Measurements from ENCODE around the gene TOMM40L. TPM values are rescaled to one million over a fixed set of nuclear protein-coding genes. Genes with fewer than 3 reads are reported as not detected.

Gene TOMM40L
- total and polyA plus RNA-seq, 2 donors (not counting 1 experiment from before 2014, with no cell fraction given) = 11.1 to 11.7 TPM

GRCh38 chr1:161233102-161233501 lies 7.2 kb downstream of the TOMM40L start:
- no peak overlapping the region for H3K9ac ChIP-seq (ENCODE audit: insufficient read depth, low read length)
- H3K4me1 ChIP-seq (ENCODE audit: control insufficient read depth, extremely low read depth, insufficient read depth, low read length) = no peaks in the 10 kb centered on the region
- H3K4me3 ChIP-seq (replicated peaks in 1 of 4; ENCODE audit: control extremely low read depth in 1 of 4, insufficient read depth in 1 of 4, low read depth in 3 of 4, low read length in 4 of 4) = no peak overlapping the region
- no peaks in the 10 kb centered on the region for H3K79me2 ChIP-seq (ENCODE audit: control insufficient read depth, insufficient read depth, low read length)
- no peak overlapping the region for H3K4me2 ChIP-seq (ENCODE audit: extremely low read depth, insufficient read depth, low read length)
- peaks cover 8% of the 10 kb centered on the region for H3K36me3 ChIP-seq (ENCODE audit: control insufficient read depth, insufficient read depth, low read length)
- H3K27ac ChIP-seq (ENCODE audit: insufficient read depth, low read length) = no peak overlapping the region
- no peak for DNase-seq (ENCODE audit: low read depth in 2 of 2)
- no peaks in the 10 kb centered on the region for H3K27me3 ChIP-seq (ENCODE audit: control insufficient read depth, insufficient read depth, low read length)
- H4K20me1 ChIP-seq (ENCODE audit: control insufficient read depth, extremely low read depth, insufficient read depth, low read length) = no peaks in the 10 kb centered on the region
- no peak for TF ChIP-seq CTCF (conservative IDR thresholded peaks at IDR 0.05 in 1 of 2, IDR thresholded peaks at IDR 0.05 in 1 of 2; ENCODE audit: low read depth in 1 of 2, low read length in 2 of 2)
- no peak for TF ChIP-seq EZH2 (IDR thresholded peaks at IDR 0.05; ENCODE audit: low read length, missing control alignments)
- no peaks in the 10 kb centered on the region for H3K9me3 ChIP-seq (ENCODE audit: control insufficient read depth, insufficient read depth, low read depth, low read length)
- no peak overlapping the region for H2AFZ ChIP-seq (ENCODE audit: low read length)

GRCh38 chr1:161235957-161236775 lies 10.3 kb downstream of the TOMM40L start:
- Histone ChIP-seq H3K79me2 (ENCODE audit: control insufficient read depth, insufficient read depth, low read length) (no peaks in the 10 kb centered on the region), H4K20me1 (ENCODE audit: control insufficient read depth, extremely low read depth, insufficient read depth, low read length) (no peaks in the 10 kb centered on the region), H3K4me3 (replicated peaks in 1 of 4; ENCODE audit: control extremely low read depth in 1 of 4, insufficient read depth in 1 of 4, low read depth in 3 of 4, low read length in 4 of 4) (no peak overlapping the region), H3K9me3 (ENCODE audit: control insufficient read depth, insufficient read depth, low read depth, low read length) (no peaks in the 10 kb centered on the region), H3K4me1 (ENCODE audit: control insufficient read depth, extremely low read depth, insufficient read depth, low read length) (no peaks in the 10 kb centered on the region), H3K9ac (ENCODE audit: insufficient read depth, low read length) (no peak overlapping the region), H3K27ac (ENCODE audit: insufficient read depth, low read length) (no peak overlapping the region), H2AFZ (ENCODE audit: low read length) (no peak overlapping the region), H3K36me3 (ENCODE audit: control insufficient read depth, insufficient read depth, low read length) (no peaks in the 10 kb centered on the region), H3K4me2 (ENCODE audit: extremely low read depth, insufficient read depth, low read length) (no peak overlapping the region), H3K27me3 (ENCODE audit: control insufficient read depth, insufficient read depth, low read length) (no peaks in the 10 kb centered on the region)
- DNase-seq (ENCODE audit: low read depth in 2 of 2) = no peak
- TF ChIP-seq EZH2 (IDR thresholded peaks at IDR 0.05; ENCODE audit: low read length, missing control alignments) = no peak
- TF ChIP-seq CTCF (conservative IDR thresholded peaks at IDR 0.05 in 1 of 2, IDR thresholded peaks at IDR 0.05 in 1 of 2; ENCODE audit: low read depth in 1 of 2, low read length in 2 of 2) = no peak

GRCh38 chr1:161238039-161238473 lies 12.2 kb downstream of the TOMM40L start, which contains the start of gene NR1I3:
Gene NR1I3 (minus strand): TSS chr1:161238203. CDS start chr1:161236565, 1,638 bp downstream.
- H3K4me2 ChIP-seq (ENCODE audit: extremely low read depth, insufficient read depth, low read length) = no peak within 1 kb of the TSS
- TF ChIP-seq CTCF (conservative IDR thresholded peaks at IDR 0.05 in 1 of 2, IDR thresholded peaks at IDR 0.05 in 1 of 2; ENCODE audit: low read depth in 1 of 2, low read length in 2 of 2) (no peak), EZH2 (IDR thresholded peaks at IDR 0.05; ENCODE audit: low read length, missing control alignments) (no peak)
- H2AFZ ChIP-seq (ENCODE audit: low read length) = no peak within 1 kb of the TSS
- no peaks in the 10 kb centered on the region for H3K27me3 ChIP-seq (ENCODE audit: control insufficient read depth, insufficient read depth, low read length)
- no peak within 1 kb of the TSS for H3K4me3 ChIP-seq (replicated peaks in 1 of 4; ENCODE audit: control extremely low read depth in 1 of 4, insufficient read depth in 1 of 4, low read depth in 3 of 4, low read length in 4 of 4)
- no peak for DNase-seq (ENCODE audit: low read depth in 2 of 2)
- no peaks in the 10 kb centered on the region for H3K79me2 ChIP-seq (ENCODE audit: control insufficient read depth, insufficient read depth, low read length)
- no peaks in the 10 kb centered on the region for H3K9me3 ChIP-seq (ENCODE audit: control insufficient read depth, insufficient read depth, low read depth, low read length)
- H3K36me3 ChIP-seq (ENCODE audit: control insufficient read depth, insufficient read depth, low read length) = no peaks in the 10 kb centered on the region
- no peak within 1 kb of the TSS for H3K27ac ChIP-seq (ENCODE audit: insufficient read depth, low read length)
- H4K20me1 ChIP-seq (ENCODE audit: control insufficient read depth, extremely low read depth, insufficient read depth, low read length) = no peaks in the 10 kb centered on the region
- no peak within 1 kb of the TSS for H3K9ac ChIP-seq (ENCODE audit: insufficient read depth, low read length)
- H3K4me1 ChIP-seq (ENCODE audit: control insufficient read depth, extremely low read depth, insufficient read depth, low read length) = no peaks in the 10 kb centered on the region
